Peyer's patch (tissue), 4 donors: Measurements from ENCODE around the gene SRD5A3. TPM values are rescaled to one million over a fixed set of nuclear protein-coding genes. Genes with fewer than 3 reads are reported as not detected.

Experiments
- DNase-seq, 3 donors: peaks; one replicate each; pipeline ENCODE4 v3.0.0-alpha.2; 2017 to 2019
- H3K27ac ChIP-seq, 4 donors: fragments of 200-600 bp; sonication (generic); one replicate each; pipeline ENCODE4 v1.5.1; 2016 to 2019
- H3K27me3 ChIP-seq, 2 donors: fragments of 200-600 bp; sonication (generic); one replicate each; pipeline ENCODE4 v1.5.1; 2019
- H3K36me3 ChIP-seq, 3 donors: fragments of 200-600 bp; sonication (generic); one replicate each; pipeline ENCODE4 v1.5.1; 2016 to 2019
- H3K4me1 ChIP-seq, 4 donors: fragments of 200-600 bp; sonication (generic); one replicate each; pipeline ENCODE4 v1.5.1; 2016 to 2019
- H3K4me3 ChIP-seq, 4 donors: fragments of 200-600 bp; sonication (generic); 1 replicate in 3 of 4; 2 replicates in 1 of 4; pipeline ENCODE4 v1.5.1; 2016 to 2019; ENCODE audit warnings: mild to moderate bottlenecking in 1 of 4
- H3K9me3 ChIP-seq, 4 donors: fragments of 200-600 bp; sonication (generic); one replicate each; pipeline ENCODE4 v1.5.1; 2016 to 2019; ENCODE audit warnings: mild to moderate bottlenecking in 1 of 4
- POLR2A ChIP-seq, 2 donors: fragments of 450-650 bp; IDR thresholded peaks; one replicate each; pipeline ENCODE4 v1.5.1; 2017; ENCODE audit warnings: antibody characterized with exemption in 2 of 2, mild to moderate bottlenecking in 2 of 2, moderate library complexity in 2 of 2
- total RNA-seq, 4 donors: library from RNA; depleted of rRNA; stranded (reverse); fragments of >200 nt; gene quantifications; one replicate each; pipeline ENCODE4 v1.1.0, GENCODE V29; 2016
- TF ChIP-seq, protein P1 (sequence below), 6 experiments: fragments of 450-650 bp in 4 of 6; fragments of 200-600 bp in 2 of 6; sonication (generic) in 1 of 6; IDR thresholded peaks; one replicate each; pipeline ENCODE4 v1.5.1; 2017 to 2019; ENCODE audit warnings: antibody characterized with exemption in 6 of 6, mild to moderate bottlenecking in 3 of 6, moderate library complexity in 1 of 6

SRD5A3 gene
- total RNA-seq, 4 donors from 2014 or later = 1.7 to 19.6 (median 9.4) TPM

DNA sequence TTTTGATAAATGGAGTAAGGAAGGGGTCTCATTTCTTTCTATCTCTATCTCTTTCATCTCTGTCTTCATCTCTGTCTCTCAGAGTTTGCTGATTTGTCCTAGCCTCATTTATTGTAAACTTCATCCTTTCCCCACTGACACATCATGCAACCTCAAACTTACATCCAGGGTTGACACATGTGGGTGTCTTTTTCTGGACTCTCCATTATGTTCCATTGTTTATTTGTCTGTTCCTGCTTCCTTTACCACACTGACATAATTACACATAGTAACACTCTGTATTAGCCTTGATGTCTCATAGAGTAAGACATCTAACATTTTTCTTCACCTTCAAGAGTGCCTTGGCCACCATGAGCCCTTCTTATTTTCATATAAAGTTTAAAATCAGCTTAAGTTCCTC, 8.1 kb upstream of the SRD5A3 start:
- TF ChIP-seq, protein P1, sequence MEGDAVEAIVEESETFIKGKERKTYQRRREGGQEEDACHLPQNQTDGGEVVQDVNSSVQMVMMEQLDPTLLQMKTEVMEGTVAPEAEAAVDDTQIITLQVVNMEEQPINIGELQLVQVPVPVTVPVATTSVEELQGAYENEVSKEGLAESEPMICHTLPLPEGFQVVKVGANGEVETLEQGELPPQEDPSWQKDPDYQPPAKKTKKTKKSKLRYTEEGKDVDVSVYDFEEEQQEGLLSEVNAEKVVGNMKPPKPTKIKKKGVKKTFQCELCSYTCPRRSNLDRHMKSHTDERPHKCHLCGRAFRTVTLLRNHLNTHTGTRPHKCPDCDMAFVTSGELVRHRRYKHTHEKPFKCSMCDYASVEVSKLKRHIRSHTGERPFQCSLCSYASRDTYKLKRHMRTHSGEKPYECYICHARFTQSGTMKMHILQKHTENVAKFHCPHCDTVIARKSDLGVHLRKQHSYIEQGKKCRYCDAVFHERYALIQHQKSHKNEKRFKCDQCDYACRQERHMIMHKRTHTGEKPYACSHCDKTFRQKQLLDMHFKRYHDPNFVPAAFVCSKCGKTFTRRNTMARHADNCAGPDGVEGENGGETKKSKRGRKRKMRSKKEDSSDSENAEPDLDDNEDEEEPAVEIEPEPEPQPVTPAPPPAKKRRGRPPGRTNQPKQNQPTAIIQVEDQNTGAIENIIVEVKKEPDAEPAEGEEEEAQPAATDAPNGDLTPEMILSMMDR (IDR thresholded peaks at IDR 0.05) = no peak
- TF ChIP-seq POLR2A (IDR thresholded peaks at IDR 0.05) = no peak
- H3K27me3 ChIP-seq = no peaks in the 10 kb centered on the region
- DNase-seq = no peak

GRCh38 chr4:55338486-55338885, 7.6 kb upstream of the SRD5A3 start:
- H3K4me3 ChIP-seq = no peak overlapping the region
- no peak overlapping the region for H3K27ac ChIP-seq
- no peaks in the 10 kb centered on the region for H3K9me3 ChIP-seq
- H3K36me3 ChIP-seq = no peaks in the 10 kb centered on the region
- no peaks in the 10 kb centered on the region for H3K4me1 ChIP-seq
- no peak for DNase-seq
- TF ChIP-seq, protein P1 (IDR thresholded peaks at IDR 0.05) = no peak
- no peak for TF ChIP-seq POLR2A (IDR thresholded peaks at IDR 0.05)
- no peaks in the 10 kb centered on the region for H3K27me3 ChIP-seq

More for the DNA sequence above, 8.1 kb upstream of the SRD5A3 start:
- Histone ChIP-seq H3K4me1 (no peaks in the 10 kb centered on the region), H3K9me3 (no peaks in the 10 kb centered on the region), H3K36me3 (no peaks in the 10 kb centered on the region), H3K4me3 (no peak overlapping the region), H3K27ac (no peak overlapping the region)

- H3K27ac ChIP-seq = no peak overlapping the region
- DNase-seq = no peak
- TF ChIP-seq, protein P1 (IDR thresholded peaks at IDR 0.05) = no peak
- TF ChIP-seq POLR2A (IDR thresholded peaks at IDR 0.05) = no peak
- H3K36me3 ChIP-seq = no peaks in the 10 kb centered on the region
- no peaks in the 10 kb centered on the region for H3K9me3 ChIP-seq
- H3K4me3 ChIP-seq = no peak overlapping the region
- H3K4me1 ChIP-seq = no peaks in the 10 kb centered on the region
- no peaks in the 10 kb centered on the region for H3K27me3 ChIP-seq
These were observed 5.8 kb upstream of the SRD5A3 start for GRCh38 chr4:55340266-55340665.

- Histone ChIP-seq H3K27me3 (no peaks in the 10 kb centered on the region), H3K36me3 (no peaks in the 10 kb centered on the region), H3K27ac (no peak overlapping the region), H3K4me1 (peaks cover 0 to 11% (median 0%) of the 10 kb centered on the region in 4 donors), H3K9me3 (no peaks in the 10 kb centered on the region), H3K4me3 (no peak overlapping the region)
- DNase-seq = no peak
- no peak for TF ChIP-seq POLR2A (IDR thresholded peaks at IDR 0.05)
- TF ChIP-seq, protein P1 (IDR thresholded peaks at IDR 0.05) = no peak
These were observed 2.2 kb upstream of the SRD5A3 start for GRCh38 chr4:55343887-55344286.

- Histone ChIP-seq H3K9me3 (no peaks in the 10 kb centered on the region), H3K27ac (no peak overlapping the region), H3K4me3 (no peak overlapping the region)
These were observed 988 bp upstream of the SRD5A3 start for GRCh38 chr4:55345054-55345453.

More at GRCh38 chr4:55345054-55345453, 988 bp upstream of the SRD5A3 start:
- DNase-seq = no peak
- Histone ChIP-seq H3K4me1 (peaks cover 0 to 11% (median 0%) of the 10 kb centered on the region in 4 donors), H3K36me3 (no peaks in the 10 kb centered on the region), H3K27me3 (no peaks in the 10 kb centered on the region)
- TF ChIP-seq, protein P1 (IDR thresholded peaks at IDR 0.05) = no peak
- no peak for TF ChIP-seq POLR2A (IDR thresholded peaks at IDR 0.05)
